HEK293 (cell line): Measurements from ENCODE around the gene KCTD2.

Experiments used
- CTCF ChIP-seq: fragments of 450-650 bp; formaldehyde crosslinking; IDR thresholded peaks from 2 replicates; pipeline ENCODE4 v1.5.1; 2016; ENCODE audit warnings: missing biosample characterization, missing genetic modification characterization
- PATZ1 ChIP-seq: fragments of 450-650 bp; formaldehyde crosslinking; IDR thresholded peaks from 2 replicates; pipeline ENCODE4 v1.5.1; 2016; ENCODE audit warnings: missing biosample characterization, missing genetic modification characterization
- PBX3 ChIP-seq: sonication (generic); formaldehyde crosslinking; IDR thresholded peaks from 2 replicates; pipeline ENCODE4 v1.8.1; 2022; ENCODE audit warnings: mild to moderate bottlenecking, moderate library complexity, missing genetic modification reagents
- PRDM10 ChIP-seq: fragments of 450-650 bp; formaldehyde crosslinking; IDR thresholded peaks from 2 replicates; pipeline ENCODE4 v1.5.1; 2016; ENCODE audit warnings: missing biosample characterization, missing genetic modification characterization
- PRDM4 ChIP-seq: fragments of 450-650 bp; formaldehyde crosslinking; IDR thresholded peaks from 2 replicates; pipeline ENCODE4 v1.5.1; 2017; ENCODE audit warnings: missing biosample characterization, missing genetic modification characterization
- REPIN1 ChIP-seq: fragments of 450-650 bp; formaldehyde crosslinking; IDR thresholded peaks from 2 replicates; pipeline ENCODE4 v1.5.1; 2017; ENCODE audit warnings: missing biosample characterization, missing genetic modification characterization, low read depth
- ZNF140 ChIP-seq: fragments of 450-650 bp; formaldehyde crosslinking; IDR thresholded peaks from 2 replicates; pipeline ENCODE4 v1.5.1; 2016; ENCODE audit warnings: missing biosample characterization, missing genetic modification characterization
- ZNF148 ChIP-seq: fragments of 450-650 bp; formaldehyde crosslinking; IDR thresholded peaks from 2 replicates; pipeline ENCODE4 v1.5.0; 2017; ENCODE audit warnings: missing biosample characterization, missing genetic modification characterization, borderline replicate concordance
- ZNF24 ChIP-seq: fragments of 450-650 bp; formaldehyde crosslinking; IDR thresholded peaks from 2 replicates; pipeline ENCODE4 v1.5.1; 2016; ENCODE audit warnings: missing biosample characterization, missing genetic modification characterization
- ZNF473 ChIP-seq: fragments of 450-650 bp; formaldehyde crosslinking; IDR thresholded peaks from 2 replicates; pipeline ENCODE4 v1.5.1; 2017; ENCODE audit warnings: missing biosample characterization, missing genetic modification characterization
- ZNF510 ChIP-seq: fragments of 450-650 bp; formaldehyde crosslinking; IDR thresholded peaks from 2 replicates; pipeline ENCODE4 v1.5.1; 2018; ENCODE audit warnings: mild to moderate bottlenecking, missing genetic modification characterization, missing biosample characterization; ENCODE audit not compliant: insufficient replicate concordance
- ZSCAN18 ChIP-seq: fragments of 450-650 bp; formaldehyde crosslinking; IDR thresholded peaks from 2 replicates; pipeline ENCODE4 v1.5.1; 2016; ENCODE audit warnings: missing biosample characterization, missing genetic modification characterization

- TF ChIP-seq CTCF (tag by site-specific recombination) (no peak), PBX3 (no peak), PATZ1 (no peak; the same call in 1 of the 2 replicates), ZNF140 (no peak), ZSCAN18 (tag by site-specific recombination) (no peak), ZNF510 (tag by site-specific recombination) (no peak), ZNF148 (tag by site-specific recombination) (no peak), PRDM10 (tag by site-specific recombination) (peak; percentile 64), PRDM4 (tag by site-specific recombination) (no peak), ZNF24 (tag by site-specific recombination) (no peak), ZNF473 (tag by site-specific recombination) (no peak), REPIN1 (tag by site-specific recombination) (no peak)
Observed at GRCh38 chr17:75096082-75096625, 49.1 kb downstream of the KCTD2 start.
